GM12873 (cell line): ENCODE measurements around the gene CABP1.

Experiments used
- CTCF ChIP-seq: IDR thresholded peaks from 2 replicates; pipeline ENCODE4 v1.5.1; 2012; ENCODE audit warnings: low read depth, mild to moderate bottlenecking, moderate library complexity, low read length, control low read depth; ENCODE audit not compliant: insufficient read depth; ENCODE audit errors: missing control alignments

Gene CABP1

GRCh38 chr12:120654656-120655055 lies 14.2 kb downstream of the CABP1 start:
- TF ChIP-seq CTCF, result no peak

GRCh38 chr12:120656008-120656407 lies 15.6 kb downstream of the CABP1 start:
- TF ChIP-seq CTCF, result no peak

GRCh38 chr12:120658286-120659150 lies 18.1 kb downstream of the CABP1 start:
- TF ChIP-seq CTCF, result no peak

- TF ChIP-seq CTCF, result no peak
Observed at GRCh38 chr12:120659151-120659525, 18.7 kb downstream of the CABP1 start.

GRCh38 chr12:120661432-120661831 lies 21.0 kb downstream of the CABP1 start:
- TF ChIP-seq CTCF, result no peak

GRCh38 chr12:120662879-120663278 lies 22.5 kb downstream of the CABP1 start:
- TF ChIP-seq CTCF, result no peak

- TF ChIP-seq CTCF, result no peak
Observed at GRCh38 chr12:120663741-120664140, 23.3 kb downstream of the CABP1 start.
